AG04449 (cell line): Measurements from ENCODE around the gene SPON1.

ENCODE experiments used
- CTCF ChIA-PET: fragments of 350-600 bp; formaldehyde crosslinking; extraction: SDS; loops from one replicate; lab custom pipeline; 2021; ENCODE audit warnings: antibody characterized with exemption; lab: Yijun Ruan, JAX
- POLR2A ChIA-PET: fragments of 400-600, 350-600 bp; formaldehyde crosslinking; extraction: SDS; loops from one replicate; lab custom pipeline; 2020; ENCODE audit warnings: antibody characterized with exemption, inconsistent platforms; lab: Yijun Ruan, JAX
- DNase-seq: peaks from one replicate; pipeline ENCODE4 v3.0.0-alpha.2; 2010; ENCODE audit warnings: low read depth, low spot score
- H3K4me3 ChIP-seq: 2 replicates; pipeline ENCODE4 v1.5.1; 2011; ENCODE audit warnings: low read depth, mild to moderate bottlenecking, control low read depth, low read length
- CTCF ChIP-seq: IDR thresholded peaks from one replicate; pipeline ENCODE4 v1.5.1; 2011; ENCODE audit warnings: mild to moderate bottlenecking, moderate library complexity, low read length, control low read depth, inconsistent platforms; ENCODE audit not compliant: insufficient read depth; ENCODE audit errors: missing control alignments

The SPON1 gene

DNA sequence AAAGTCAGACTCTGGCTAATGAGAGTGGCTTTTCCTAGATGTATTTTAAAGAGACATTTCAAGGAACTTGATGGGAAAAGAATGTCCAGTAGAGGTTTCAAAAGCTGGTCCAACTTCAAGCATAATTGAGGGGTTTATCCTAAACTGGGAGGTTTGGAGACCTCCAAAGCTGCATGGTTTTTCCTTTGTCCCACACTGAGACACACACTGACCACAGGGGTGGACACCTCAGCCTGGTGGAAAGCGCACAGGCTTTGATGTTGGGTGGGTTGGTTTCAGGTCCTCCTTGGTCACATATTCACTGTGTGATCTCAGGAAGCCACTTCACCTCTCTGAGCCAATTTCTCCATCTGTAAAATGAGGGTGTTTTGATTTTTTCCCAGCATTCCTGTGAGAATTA is 4.0 kb downstream of the SPON1 start:
- POLR2A ChIA-PET: no interaction called here
- no peak for TF ChIP-seq CTCF

DNA sequence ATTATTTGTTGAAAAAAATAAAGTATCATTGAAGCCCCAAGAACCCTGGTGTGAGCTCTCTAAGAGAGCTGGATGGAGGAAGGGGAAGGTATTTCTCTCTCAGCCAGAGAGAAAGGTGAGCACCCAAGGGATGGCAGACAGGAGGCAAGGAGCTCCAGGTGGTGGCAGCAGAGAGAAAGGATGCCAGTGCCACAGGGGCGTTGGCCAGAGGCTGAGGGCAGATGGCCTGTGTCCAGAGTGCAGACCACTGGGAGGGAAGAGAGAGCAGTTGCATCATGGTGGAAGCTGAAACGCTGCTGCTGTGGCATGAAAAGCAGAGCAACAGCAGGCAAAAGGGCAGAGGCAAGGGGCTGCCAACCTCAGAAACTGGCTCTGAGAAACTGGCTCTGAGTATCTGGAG is 8.5 kb downstream of the SPON1 start:
- ChIA-PET CTCF (interaction anchor here (1.2 to 5.2 kb wide), 2 partner anchors 14 to 62 kb away, joined by 3 to 25 read pairs; no protein-coding TSS in a partner anchor), POLR2A (no interaction called here)
- DNase-seq: no peak
- H3K4me3 ChIP-seq: no peak overlapping the region
- no peak for TF ChIP-seq CTCF

More for the DNA sequence above, 4.0 kb downstream of the SPON1 start:
- DNase-seq: no peak
- no peak overlapping the region for H3K4me3 ChIP-seq
- CTCF ChIA-PET: no interaction called here

- POLR2A ChIA-PET: no interaction called here
- TF ChIP-seq CTCF: no peak
- CTCF ChIA-PET: interaction anchor here (1.1 to 5.2 kb wide), 2 partner anchors 15 to 177 kb away, joined by 4 to 25 read pairs; no protein-coding TSS in a partner anchor
- DNase-seq: no peak
- no peak overlapping the region for H3K4me3 ChIP-seq
Measured at GRCh38 chr11:13972043-13972910, 9.8 kb downstream of the SPON1 start.

GRCh38 chr11:13972944-13973343 is 10.4 kb downstream of the SPON1 start:
- H3K4me3 ChIP-seq: no peak overlapping the region
- CTCF ChIA-PET: no interaction called here
- DNase-seq: no peak
- POLR2A ChIA-PET: no interaction called here
- no peak for TF ChIP-seq CTCF

DNA sequence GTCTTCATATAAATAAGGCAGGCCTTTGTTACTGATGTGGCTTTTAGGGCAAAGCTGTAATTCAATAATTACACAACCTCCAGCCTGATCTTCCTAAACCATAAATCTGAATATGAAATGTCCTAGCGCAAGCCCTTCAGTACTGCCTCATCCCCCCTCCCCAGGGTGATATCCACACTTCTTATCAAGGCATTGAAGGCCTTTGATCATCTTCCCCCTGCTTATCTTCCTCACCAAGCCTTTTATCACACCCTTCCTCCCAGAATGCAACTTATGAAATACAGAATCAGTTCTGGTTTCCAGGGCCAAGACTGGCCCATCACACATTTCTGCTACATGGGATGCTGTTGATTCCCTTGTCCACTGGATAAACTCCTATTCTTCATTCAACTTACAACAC is 12.1 kb downstream of the SPON1 start:
- DNase-seq: no peak
- TF ChIP-seq CTCF: no peak
- CTCF ChIA-PET: interaction anchor here (1.4 kb wide), 1 partner anchor 18 kb away, joined by 5 read pairs; no protein-coding TSS in a partner anchor
- no peak overlapping the region for H3K4me3 ChIP-seq
- POLR2A ChIA-PET: no interaction called here

GRCh38 chr11:13983081-13983751 is 20.7 kb downstream of the SPON1 start:
- CTCF ChIA-PET: no interaction called here
- TF ChIP-seq CTCF: no peak
- no peak overlapping the region for H3K4me3 ChIP-seq
- POLR2A ChIA-PET: no interaction called here
- DNase-seq: no peak
